CD14-positive monocyte (primary cell): ENCODE data around the gene SMIM11. TPM values are rescaled to one million over a fixed set of nuclear protein-coding genes. Genes with fewer than 3 reads are reported as not detected.
"Not testable (repeated sequence)": the region's sequence is repeated elsewhere in the genome, so short reads cannot be mapped to it uniquely, and the experiment has no call there.

Experiments used
- DNase-seq, 3 donors: peaks; one replicate each; pipeline ENCODE4 v3.0.0-alpha.2; 2011 to 2022
- H2AFZ ChIP-seq: 2 replicates; pipeline ENCODE4 v1.6.0; 2012; ENCODE audit warnings: mild to moderate bottlenecking, low read depth, low read length, inconsistent platforms; ENCODE audit not compliant: insufficient read depth, poor library complexity, severe bottlenecking
- H3K27ac ChIP-seq, 2 donors: 1 replicate in 1 of 2; 2 replicates in 1 of 2; pipeline ENCODE4 v1.5.1; 2012 to 2013; ENCODE audit warnings: low read length in 2 of 2, control low read depth in 1 of 2, inconsistent platforms in 1 of 2, low read depth in 1 of 2, mild to moderate bottlenecking in 1 of 2
- H3K27me3 ChIP-seq, 2 donors: one replicate each; pipeline versions ENCODE4 v1.6.0 to v1.6.1; 2011 to 2013; ENCODE audit warnings: low read length in 2 of 2; ENCODE audit not compliant: control insufficient read depth in 2 of 2, insufficient read depth in 2 of 2
- H3K36me3 ChIP-seq, 2 donors: replicated peaks in 1 of 2; 1 replicate in 1 of 2; 2 replicates in 1 of 2; pipeline versions ENCODE4 v1.5.1 to v1.6.1; 2012 to 2013; ENCODE audit warnings: low read length in 2 of 2, control low read depth in 1 of 2, inconsistent platforms in 1 of 2, mild to moderate bottlenecking in 1 of 2; ENCODE audit not compliant: insufficient read depth in 2 of 2, control insufficient read depth in 1 of 2
- H3K4me1 ChIP-seq, 2 donors: 1 replicate in 1 of 2; 2 replicates in 1 of 2; pipeline versions ENCODE4 v1.5.1 to v1.6.1; 2012 to 2013; ENCODE audit warnings: low read length in 2 of 2, control low read depth in 1 of 2, inconsistent platforms in 1 of 2, mild to moderate bottlenecking in 1 of 2, moderate library complexity in 1 of 2; ENCODE audit not compliant: insufficient read depth in 2 of 2, control insufficient read depth in 1 of 2
- H3K4me2 ChIP-seq: replicated peaks from 2 replicates; pipeline ENCODE3; 2012; ENCODE audit warnings: low read length, moderate library complexity, mild to moderate bottlenecking; ENCODE audit not compliant: poor library complexity, severe bottlenecking; ENCODE audit errors: extremely low read depth
- H3K4me3 ChIP-seq, 3 experiments: fragments of 200-600 bp in 1 of 3; sonication (generic) in 1 of 3; replicated peaks in 1 of 3; 1 replicate in 2 of 3; 2 replicates in 1 of 3; pipeline ENCODE4 v1.5.1; 2011 to 2013; ENCODE audit warnings: low read length in 3 of 3, mild to moderate bottlenecking in 3 of 3, control low read depth in 2 of 3, low read depth in 2 of 3, inconsistent platforms in 1 of 3, moderate library complexity in 1 of 3
- H3K79me2 ChIP-seq: 2 replicates; pipeline ENCODE4 v1.6.0; 2012; ENCODE audit warnings: mild to moderate bottlenecking, control low read depth, inconsistent platforms, low read length, moderate library complexity; ENCODE audit not compliant: insufficient read depth
- H3K9ac ChIP-seq: 2 replicates; pipeline ENCODE4 v1.6.0; 2017; ENCODE audit warnings: low read length, mild to moderate bottlenecking; ENCODE audit not compliant: insufficient read depth, poor library complexity, severe bottlenecking
- H3K9me3 ChIP-seq, 2 donors: replicated peaks in 1 of 2; 1 replicate in 1 of 2; 2 replicates in 1 of 2; pipeline versions ENCODE4 v1.5.1 to v1.6.1; 2012 to 2013; ENCODE audit warnings: low read length in 2 of 2, control low read depth in 1 of 2; ENCODE audit not compliant: control insufficient read depth in 1 of 2, insufficient read depth in 1 of 2
- H4K20me1 ChIP-seq: 2 replicates; pipeline ENCODE4 v1.6.0; 2012; ENCODE audit warnings: mild to moderate bottlenecking, low read length, control low read depth, moderate library complexity; ENCODE audit not compliant: insufficient read depth
- H3K27ac Mint-ChIP-seq, 7 donors: one replicate each; pipeline ENCODE4 v1.8.0; 2020; ENCODE audit warnings: mild to moderate bottlenecking in 7 of 7, mixed read lengths in 7 of 7, moderate library complexity in 6 of 7, inconsistent platforms in 2 of 7
- H3K27me3 Mint-ChIP-seq, 3 donors: one replicate each; pipeline ENCODE4 v1.8.0; 2021 to 2022; ENCODE audit warnings: low read depth in 3 of 3, mild to moderate bottlenecking in 3 of 3, mixed read lengths in 3 of 3, moderate library complexity in 3 of 3, inconsistent platforms in 1 of 3
- H3K36me3 Mint-ChIP-seq, 2 donors: one replicate each; pipeline ENCODE4 v1.8.0; 2020; ENCODE audit warnings: mixed read lengths in 2 of 2, inconsistent platforms in 1 of 2, mild to moderate bottlenecking in 1 of 2
- H3K4me1 Mint-ChIP-seq: one replicate; pipeline ENCODE4 v1.8.0; 2020; ENCODE audit warnings: mild to moderate bottlenecking, mixed read lengths
- H3K4me3 Mint-ChIP-seq, 2 donors: one replicate each; pipeline ENCODE4 v1.8.0; 2020; ENCODE audit warnings: mild to moderate bottlenecking in 2 of 2, mixed read lengths in 2 of 2, moderate library complexity in 1 of 2
- H3K9me3 Mint-ChIP-seq, 7 donors: one replicate each; pipeline ENCODE4 v1.8.0; 2020 to 2022; ENCODE audit warnings: mixed read lengths in 7 of 7, mild to moderate bottlenecking in 6 of 7, moderate library complexity in 6 of 7, inconsistent platforms in 2 of 7
- WGBS: methylation state at CpG from one replicate; pipeline ENCODE4 v1.1.5; 2013; ENCODE audit warnings: missing lambda C conversion rate; ENCODE audit not compliant: insufficient coverage; 5-methylcytosine and 5-hydroxymethylcytosine counted together
- intact Hi-C, 2 donors: fragments of 100-400 bp; cut with micrococcal nuclease; formaldehyde crosslinking; loops; one replicate each; pipeline versions ENCODE4 v1.15.0 to v1.15.1; 2023
- polyA plus RNA-seq, 3 donors: library from polyadenylated mRNA; depleted of rRNA in 1 of 3; unstranded in 2 of 3; stranded (reverse) in 1 of 3; fragments of 300-500 nt in 2 of 3; fragments of >200 nt in 1 of 3; fragmentation: Illumina TruSeq in 2 of 3; gene quantifications; 1 replicate in 2 of 3; 2 replicates in 1 of 3; pipeline ENCODE4 v1.2.3, GENCODE V29; 2012 to 2021

Gene SMIM11
- polyA plus RNA-seq, 3 donors = 1.8 to 10.7 (median 4.0) TPM

GRCh38 chr21:34404742-34405141 is 29.4 kb downstream of the SMIM11 start:
- H4K20me1 ChIP-seq, H3K9me3 ChIP-seq, H3K4me1 ChIP-seq, H3K9me3 Mint-ChIP-seq, DNase-seq, H3K27me3 ChIP-seq, H3K79me2 ChIP-seq, H3K4me3 Mint-ChIP-seq, H3K9ac ChIP-seq, H3K27ac ChIP-seq, H3K36me3 Mint-ChIP-seq, H2AFZ ChIP-seq, H3K27me3 Mint-ChIP-seq, H3K36me3 ChIP-seq, H3K27ac Mint-ChIP-seq, H3K4me3 ChIP-seq, intact Hi-C loops, H3K4me1 Mint-ChIP-seq, H3K4me2 ChIP-seq: not testable (repeated sequence)
- WGBS = no CpG with 5 or more reads among the region's 5 CpGs

DNA sequence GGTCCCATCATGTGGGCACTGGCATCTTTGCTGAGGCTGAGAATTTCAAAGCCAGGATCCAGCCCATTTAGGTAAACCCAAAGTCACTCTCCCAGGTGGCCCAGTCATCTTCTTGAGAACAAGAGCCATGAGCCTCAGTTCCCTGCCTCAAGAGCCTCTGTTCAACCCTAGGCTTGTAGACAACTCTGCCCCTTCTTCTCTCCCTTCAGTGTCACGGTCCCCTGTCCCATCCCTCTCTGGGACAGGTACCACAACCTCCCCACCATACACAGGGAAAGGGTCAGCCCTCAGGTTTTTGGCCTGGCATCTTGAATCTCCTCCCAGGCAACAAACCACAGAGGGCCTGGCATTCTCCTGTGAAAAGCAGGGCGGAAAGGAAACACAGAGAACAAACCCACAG is 30.4 kb downstream of the SMIM11 start:
- H3K4me3 Mint-ChIP-seq, H3K27me3 ChIP-seq, H3K9me3 Mint-ChIP-seq, H3K36me3 Mint-ChIP-seq, intact Hi-C loops, H3K27me3 Mint-ChIP-seq, H3K36me3 ChIP-seq, H4K20me1 ChIP-seq, H3K4me1 Mint-ChIP-seq, H3K27ac Mint-ChIP-seq, H3K9ac ChIP-seq, H2AFZ ChIP-seq, DNase-seq, H3K79me2 ChIP-seq, H3K27ac ChIP-seq, H3K4me2 ChIP-seq, H3K9me3 ChIP-seq, H3K4me1 ChIP-seq, H3K4me3 ChIP-seq: not testable (repeated sequence)
- no CpG with 5 or more reads among the region's 2 CpGs for WGBS

DNA sequence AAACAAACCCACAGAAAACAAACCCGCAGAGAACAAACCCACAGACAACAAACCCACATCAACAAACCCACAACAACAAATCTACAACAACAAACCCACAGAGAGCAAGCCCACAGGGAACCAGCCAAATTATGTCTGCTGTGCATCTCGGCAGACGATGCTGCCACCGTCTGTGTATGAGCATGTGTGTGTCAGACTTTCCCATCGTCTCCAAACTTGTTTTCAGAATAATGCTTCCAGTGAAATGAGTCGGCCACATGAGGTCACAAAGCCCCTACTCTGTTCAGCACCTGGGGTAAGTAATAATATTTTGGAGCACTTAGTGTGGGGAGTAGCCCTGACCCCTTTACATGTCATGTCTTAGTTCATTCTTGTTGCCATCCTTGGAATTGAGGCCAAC is 30.8 kb downstream of the SMIM11 start:
- H3K36me3 Mint-ChIP-seq, H4K20me1 ChIP-seq, H3K4me3 ChIP-seq, H3K4me1 Mint-ChIP-seq, intact Hi-C loops, H3K4me1 ChIP-seq, H3K4me2 ChIP-seq, H2AFZ ChIP-seq, H3K27me3 ChIP-seq, DNase-seq, H3K9ac ChIP-seq, H3K79me2 ChIP-seq, H3K27ac Mint-ChIP-seq, H3K27ac ChIP-seq, H3K27me3 Mint-ChIP-seq, H3K36me3 ChIP-seq, H3K9me3 Mint-ChIP-seq, H3K4me3 Mint-ChIP-seq, H3K9me3 ChIP-seq: not testable (repeated sequence)
- WGBS = no CpG with 5 or more reads among the region's 6 CpGs

GRCh38 chr21:34406676-34407075 is 31.4 kb downstream of the SMIM11 start:
- H3K27me3 ChIP-seq, H3K27me3 Mint-ChIP-seq, H3K4me1 ChIP-seq, H3K4me1 Mint-ChIP-seq, H3K9ac ChIP-seq, H3K9me3 Mint-ChIP-seq, H3K79me2 ChIP-seq, DNase-seq, H3K4me3 ChIP-seq, H3K4me2 ChIP-seq, H3K27ac Mint-ChIP-seq, H3K36me3 ChIP-seq, H3K9me3 ChIP-seq, H3K4me3 Mint-ChIP-seq, H3K27ac ChIP-seq, H3K36me3 Mint-ChIP-seq, H2AFZ ChIP-seq, intact Hi-C loops, H4K20me1 ChIP-seq: not testable (repeated sequence)
- no CpG with 5 or more reads among the region's 2 CpGs for WGBS
